ENCODE measurements around the gene KIAA1671. TPM values are rescaled to one million over a fixed set of nuclear protein-coding genes. Genes with fewer than 3 reads are reported as not detected.

KIAA1671 gene
- total RNA-seq, 1 experiment from 2014 or later, result 18.6 TPM

- H3K9ac ChIP-seq (ENCODE audit: low read length), result no peak overlapping the region
- intact Hi-C loops (cut with micrococcal nuclease), result no loop called here
- no peaks in the 10 kb centered on the region for H3K79me2 ChIP-seq (ENCODE audit: low read length)
- ChIA-PET CTCF (no interaction called here), POLR2A (ENCODE audit: unreplicated experiment) (no interaction called here)
- H3K9me3 ChIP-seq (ENCODE audit: low read length), result no peaks in the 10 kb centered on the region
- no peak overlapping the region for H3K4me2 ChIP-seq (ENCODE audit: low read length)
- no peak for TF ChIP-seq EZH2phosphoT487 (IDR thresholded peaks at IDR 0.05; ENCODE audit: borderline replicate concordance, low read length)
- no peak for TF ChIP-seq CTCF (conservative IDR thresholded peaks at IDR 0.05; ENCODE audit: low read depth, low read length)
- TF ChIP-seq EZH2 (IDR thresholded peaks at IDR 0.05; ENCODE audit: low read length, unreplicated experiment), result no peak
- no TSS peak for BruUV-seq (replicated peaks)
- H3K4me3 ChIP-seq (ENCODE audit: low read length), result no peak overlapping the region
- H3F3A ChIP-seq (ENCODE audit: low read length, unreplicated experiment), result no peaks in the 10 kb centered on the region
- no peaks in the 10 kb centered on the region for H3K4me1 ChIP-seq (ENCODE audit: insufficient read depth, low read length)
- DNase-seq, result no peak
- H2AFZ ChIP-seq (ENCODE audit: low read length), result no peak overlapping the region
- H4K20me1 ChIP-seq (ENCODE audit: low read length), result no peaks in the 10 kb centered on the region
- H3K27me3 ChIP-seq (ENCODE audit: low read length), result no peaks in the 10 kb centered on the region
- H3K36me3 ChIP-seq (ENCODE audit: low read depth, low read length), result no peaks in the 10 kb centered on the region
- H3K27ac ChIP-seq (ENCODE audit: low read length), result no peak overlapping the region
- H3K9me2 ChIP-seq (replicated peaks; ENCODE audit: low read length), result no peaks in the 10 kb centered on the region
- ATAC-seq, result no peak
These were observed 174.8 kb downstream of the KIAA1671 start for GRCh38 chr22:25127318-25127717.

- no peak overlapping the region for H3K27ac ChIP-seq (ENCODE audit: low read length)
- POLR2A ChIA-PET (ENCODE audit: unreplicated experiment), result no interaction called here
- H3K4me2 ChIP-seq (ENCODE audit: low read length), result no peak overlapping the region
- H2AFZ ChIP-seq (ENCODE audit: low read length), result no peak overlapping the region
- CTCF ChIA-PET, result no interaction called here
- ATAC-seq (no peak), DNase-seq (no peak)
- no peak for TF ChIP-seq EZH2 (IDR thresholded peaks at IDR 0.05; ENCODE audit: low read length, unreplicated experiment)
- TF ChIP-seq CTCF (conservative IDR thresholded peaks at IDR 0.05; ENCODE audit: low read depth, low read length), result no peak
- no peak for TF ChIP-seq EZH2phosphoT487 (IDR thresholded peaks at IDR 0.05; ENCODE audit: borderline replicate concordance, low read length)
- H3K9ac ChIP-seq (ENCODE audit: low read length), result no peak overlapping the region
- no peaks in the 10 kb centered on the region for H3K27me3 ChIP-seq (ENCODE audit: low read length)
- H4K20me1 ChIP-seq (ENCODE audit: low read length), result no peaks in the 10 kb centered on the region
- intact Hi-C loops (cut with micrococcal nuclease), result no loop called here
- no peak overlapping the region for H3K4me3 ChIP-seq (ENCODE audit: low read length)
- H3K9me2 ChIP-seq (replicated peaks; ENCODE audit: low read length), result no peaks in the 10 kb centered on the region
- no TSS peak for BruUV-seq (replicated peaks)
- H3K9me3 ChIP-seq (ENCODE audit: low read length), result no peaks in the 10 kb centered on the region
- no peaks in the 10 kb centered on the region for H3F3A ChIP-seq (ENCODE audit: low read length, unreplicated experiment)
- H3K4me1 ChIP-seq (ENCODE audit: insufficient read depth, low read length), result peaks cover 19% of the 10 kb centered on the region
- no peaks in the 10 kb centered on the region for H3K79me2 ChIP-seq (ENCODE audit: low read length)
- H3K36me3 ChIP-seq (ENCODE audit: low read depth, low read length), result no peaks in the 10 kb centered on the region
These were observed 177.9 kb downstream of the KIAA1671 start for GRCh38 chr22:25130462-25130861.

GRCh38 chr22:25131198-25131887, 178.8 kb downstream of the KIAA1671 start:
- ChIA-PET POLR2A (ENCODE audit: unreplicated experiment) (no interaction called here), CTCF (no interaction called here)
- ATAC-seq (no peak), DNase-seq (no peak)
- Histone ChIP-seq H3K27me3 (ENCODE audit: low read length) (no peaks in the 10 kb centered on the region), H3K9me2 (replicated peaks; ENCODE audit: low read length) (no peaks in the 10 kb centered on the region), H3K79me2 (ENCODE audit: low read length) (no peaks in the 10 kb centered on the region), H3K4me1 (ENCODE audit: insufficient read depth, low read length) (peaks cover 19% of the 10 kb centered on the region), H4K20me1 (ENCODE audit: low read length) (no peaks in the 10 kb centered on the region), H3K27ac (ENCODE audit: low read length) (no peak overlapping the region), H3K36me3 (ENCODE audit: low read depth, low read length) (no peaks in the 10 kb centered on the region), H3K4me3 (ENCODE audit: low read length) (no peak overlapping the region), H3K4me2 (ENCODE audit: low read length) (no peak overlapping the region), H3K9ac (ENCODE audit: low read length) (no peak overlapping the region), H2AFZ (ENCODE audit: low read length) (no peak overlapping the region), H3F3A (ENCODE audit: low read length, unreplicated experiment) (no peaks in the 10 kb centered on the region), H3K9me3 (ENCODE audit: low read length) (no peaks in the 10 kb centered on the region)
- intact Hi-C loops (cut with micrococcal nuclease), result no loop called here
- no TSS peak for BruUV-seq (replicated peaks)
- TF ChIP-seq EZH2 (IDR thresholded peaks at IDR 0.05; ENCODE audit: low read length, unreplicated experiment) (no peak), EZH2phosphoT487 (IDR thresholded peaks at IDR 0.05; ENCODE audit: borderline replicate concordance, low read length) (no peak), CTCF (conservative IDR thresholded peaks at IDR 0.05; ENCODE audit: low read depth, low read length) (peak; percentile 27; the same call in 1 of the 2 replicates)
